GM12891 (cell line): ENCODE results near the gene WDFY3.

Experiments
- DNase-seq: peaks from one replicate; pipeline ENCODE4 v3.0.0; 2011; ENCODE audit warnings: low spot score; ENCODE audit not compliant: insufficient read length
- FAIRE-seq: peaks from 2 replicates; lab custom pipeline; 2011; peaks lifted over from hg19 to GRCh38; lab: Jason Lieb, UNC
- PAX5 ChIP-seq: IDR thresholded peaks from 2 replicates; pipeline ENCODE4 v1.6.1; 2011; ENCODE audit warnings: low read length, moderate library complexity, mild to moderate bottlenecking; ENCODE audit not compliant: insufficient read depth, severe bottlenecking
- POLR2A ChIP-seq: IDR thresholded peaks from 2 replicates; pipeline ENCODE4 v1.6.1; 2011; ENCODE audit warnings: low read depth, low read length, control low read depth
- POLR2AphosphoS5 ChIP-seq: IDR thresholded peaks from 2 replicates; pipeline ENCODE4 v1.6.1; 2011; ENCODE audit warnings: low read depth, low read length, control low read depth
- POU2F2 ChIP-seq: IDR thresholded peaks from 2 replicates; pipeline ENCODE4 v1.6.1; 2011; ENCODE audit warnings: low read depth, mild to moderate bottlenecking, control low read depth, low read length, moderate library complexity
- SPI1 ChIP-seq: IDR thresholded peaks from 2 replicates; pipeline ENCODE4 v1.6.1; 2011; ENCODE audit warnings: low read depth, low read length, control low read depth
- TAF1 ChIP-seq: IDR thresholded peaks from 2 replicates; pipeline ENCODE4 v1.6.1; 2011; ENCODE audit warnings: low read depth, low read length, control low read depth

The WDFY3 gene

GRCh38 chr4:84956014-84956413, 10.5 kb downstream of the WDFY3 start:
- DNase-seq (no peak), FAIRE-seq (no peak)
- TF ChIP-seq POLR2A (no peak), SPI1 (no peak), PAX5 (no peak), POU2F2 (no peak)

- DNase-seq = no peak
- no peak for FAIRE-seq
- no peak for TF ChIP-seq TAF1
- no peak for TF ChIP-seq POU2F2
- no peak for TF ChIP-seq PAX5
- TF ChIP-seq SPI1 = no peak
- no peak for TF ChIP-seq POLR2AphosphoS5
- TF ChIP-seq POLR2A = no peak
Measured at GRCh38 chr4:84954982-84955567, 11.4 kb downstream of the WDFY3 start.

- no peak for FAIRE-seq
- no peak for TF ChIP-seq POU2F2
- no peak for TF ChIP-seq POLR2A
- TF ChIP-seq SPI1 = no peak
- no peak for TF ChIP-seq POLR2AphosphoS5
- TF ChIP-seq PAX5 = no peak
- no peak for TF ChIP-seq TAF1
Measured at GRCh38 chr4:84952776-84953175, 13.7 kb downstream of the WDFY3 start.

GRCh38 chr4:84952004-84952403, 14.5 kb downstream of the WDFY3 start:
- DNase-seq (no peak), FAIRE-seq (no peak)
- no peak for TF ChIP-seq PAX5
- TF ChIP-seq POLR2AphosphoS5 = no peak
- no peak for TF ChIP-seq SPI1
- no peak for TF ChIP-seq TAF1
- no peak for TF ChIP-seq POLR2A
- no peak for TF ChIP-seq POU2F2

More at GRCh38 chr4:84952776-84953175, 13.7 kb downstream of the WDFY3 start:
- no peak for DNase-seq

GRCh38 chr4:84948056-84948455, 18.4 kb downstream of the WDFY3 start:
- DNase-seq = no peak
- FAIRE-seq = no peak
- TF ChIP-seq TAF1 (no peak), POU2F2 (no peak), PAX5 (no peak), POLR2AphosphoS5 (no peak), SPI1 (no peak), POLR2A (no peak)

GRCh38 chr4:84944947-84945346, 21.5 kb downstream of the WDFY3 start:
- no peak for TF ChIP-seq POU2F2
- TF ChIP-seq SPI1 = no peak
- TF ChIP-seq PAX5 = no peak
- TF ChIP-seq POLR2AphosphoS5 = no peak
- no peak for TF ChIP-seq POLR2A
- no peak for DNase-seq
- FAIRE-seq = no peak

- no peak for FAIRE-seq
- DNase-seq = no peak
Measured at GRCh38 chr4:84940960-84941359, 25.5 kb downstream of the WDFY3 start.

GRCh38 chr4:84939113-84939512, 27.4 kb downstream of the WDFY3 start:
- TF ChIP-seq SPI1 = no peak
- TF ChIP-seq PAX5 = no peak
- TF ChIP-seq POLR2A = no peak
- TF ChIP-seq TAF1 = no peak
- no peak for TF ChIP-seq POLR2AphosphoS5
- no peak for TF ChIP-seq POU2F2
- no peak for FAIRE-seq

More at GRCh38 chr4:84940960-84941359, 25.5 kb downstream of the WDFY3 start:
- TF ChIP-seq SPI1 (no peak), POLR2AphosphoS5 (no peak), POU2F2 (no peak), POLR2A (no peak), PAX5 (no peak)

GRCh38 chr4:84938316-84938715, 28.2 kb downstream of the WDFY3 start:
- FAIRE-seq (no peak), DNase-seq (no peak)
- TF ChIP-seq PAX5 = no peak
- no peak for TF ChIP-seq TAF1
- TF ChIP-seq POU2F2 = no peak
- TF ChIP-seq SPI1 = no peak
- no peak for TF ChIP-seq POLR2AphosphoS5
- no peak for TF ChIP-seq POLR2A

More at GRCh38 chr4:84939113-84939512, 27.4 kb downstream of the WDFY3 start:
- DNase-seq = no peak

- TF ChIP-seq SPI1 (no peak), POLR2A (no peak), TAF1 (no peak), PAX5 (no peak), POU2F2 (no peak), POLR2AphosphoS5 (no peak)
- FAIRE-seq = no peak
- no peak for DNase-seq
Measured at GRCh38 chr4:84937381-84937977, 29.0 kb downstream of the WDFY3 start.
